ENCODE measurements around the gene QRSL1. TPM values are rescaled to one million over a fixed set of nuclear protein-coding genes. Genes with fewer than 3 reads are reported as not detected.

The QRSL1 gene
- total RNA-seq, 1 donor from 2014 or later = 11.8 TPM

- no peak overlapping the region for H3K4me3 ChIP-seq
- DNase-seq (no peak), ATAC-seq (no peak)
- H3K9me3 ChIP-seq = no peaks in the 10 kb centered on the region
- H3K27me3 ChIP-seq = no peaks in the 10 kb centered on the region
- no peaks in the 10 kb centered on the region for H3K4me1 ChIP-seq
- intact Hi-C loops (cut with DNase I) = no loop called here
- no peak for TF ChIP-seq CTCF (IDR thresholded peaks at IDR 0.05)
- no peaks in the 10 kb centered on the region for H3K36me3 ChIP-seq
- H3K27ac ChIP-seq = no peak overlapping the region
These were observed 16.5 kb upstream of the QRSL1 start for GRCh38 chr6:106612671-106613416.

GRCh38 chr6:106613590-106613989 lies 15.8 kb upstream of the QRSL1 start:
- no peak overlapping the region for H3K4me3 ChIP-seq
- no peaks in the 10 kb centered on the region for H3K9me3 ChIP-seq
- intact Hi-C loops (cut with DNase I) = no loop called here
- no peak for TF ChIP-seq CTCF (IDR thresholded peaks at IDR 0.05)
- H3K4me1 ChIP-seq = no peaks in the 10 kb centered on the region
- no peaks in the 10 kb centered on the region for H3K36me3 ChIP-seq
- no peaks in the 10 kb centered on the region for H3K27me3 ChIP-seq
- DNase-seq = no peak
- H3K27ac ChIP-seq = no peak overlapping the region
- ATAC-seq = no peak

- H3K27me3 ChIP-seq = no peaks in the 10 kb centered on the region
- no peak overlapping the region for H3K27ac ChIP-seq
- no peak for ATAC-seq
- no peaks in the 10 kb centered on the region for H3K36me3 ChIP-seq
- no peak for TF ChIP-seq CTCF (IDR thresholded peaks at IDR 0.05)
- H3K9me3 ChIP-seq = no peaks in the 10 kb centered on the region
- intact Hi-C loops (cut with DNase I) = no loop called here
- no peak for DNase-seq
- no peaks in the 10 kb centered on the region for H3K4me1 ChIP-seq
- no peak overlapping the region for H3K4me3 ChIP-seq
These were observed 15.2 kb upstream of the QRSL1 start for GRCh38 chr6:106614166-106614565.

GRCh38 chr6:106614592-106615257 lies 14.7 kb upstream of the QRSL1 start:
- no peak for TF ChIP-seq CTCF (IDR thresholded peaks at IDR 0.05)
- intact Hi-C loops (cut with DNase I) = no loop called here

GRCh38 chr6:106617302-106617701 lies 12.1 kb upstream of the QRSL1 start:
- Histone ChIP-seq H3K4me1 (no peaks in the 10 kb centered on the region), H3K9me3 (no peaks in the 10 kb centered on the region), H3K27me3 (no peaks in the 10 kb centered on the region), H3K27ac (no peak overlapping the region), H3K36me3 (no peaks in the 10 kb centered on the region), H3K4me3 (no peak overlapping the region)
- ATAC-seq = no peak
- no peak for TF ChIP-seq CTCF (IDR thresholded peaks at IDR 0.05)
- intact Hi-C loops (cut with DNase I) = no loop called here
- DNase-seq = no peak

More at GRCh38 chr6:106614592-106615257, 14.7 kb upstream of the QRSL1 start:
- no peaks in the 10 kb centered on the region for H3K4me1 ChIP-seq
- no peaks in the 10 kb centered on the region for H3K36me3 ChIP-seq
- DNase-seq = no peak
- no peak overlapping the region for H3K27ac ChIP-seq
- H3K9me3 ChIP-seq = no peaks in the 10 kb centered on the region
- no peak overlapping the region for H3K4me3 ChIP-seq
- H3K27me3 ChIP-seq = no peaks in the 10 kb centered on the region
- no peak for ATAC-seq

Data from upper lobe of right lung (tissue), 1 donor.